SW480 (cell line): ENCODE data around the gene LRRC4C.

Source experiments
- DNase-seq: peaks from one replicate; pipeline ENCODE4 v3.0.0-alpha.2; 2016; ENCODE audit warnings: low spot score

LRRC4C gene

DNA sequence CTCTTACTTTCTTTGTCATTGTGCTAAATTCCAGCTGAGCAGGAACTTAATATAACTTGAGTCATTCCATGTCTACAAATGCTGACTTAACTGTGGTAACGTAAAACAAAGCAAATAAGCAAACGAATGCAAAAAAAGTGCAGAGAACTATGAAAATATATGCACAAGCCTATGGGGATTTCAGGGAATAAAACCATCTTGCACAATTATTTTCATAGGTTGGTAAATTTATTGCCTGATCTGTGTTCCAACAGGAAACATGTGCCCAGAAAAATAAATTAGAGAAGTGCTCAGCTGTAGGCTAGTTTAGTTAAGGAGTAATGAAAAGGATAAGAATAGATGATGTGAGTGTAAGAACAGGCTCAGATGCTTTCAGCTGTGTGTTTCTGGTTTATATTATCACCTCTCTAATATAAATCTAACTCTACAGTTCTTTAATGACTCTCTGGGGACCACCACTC is 1169.3 kb downstream of the LRRC4C start:
- no peak for DNase-seq

GRCh38 chr11:40289370-40289769 is 1170.1 kb downstream of the LRRC4C start:
- no peak for DNase-seq

DNA sequence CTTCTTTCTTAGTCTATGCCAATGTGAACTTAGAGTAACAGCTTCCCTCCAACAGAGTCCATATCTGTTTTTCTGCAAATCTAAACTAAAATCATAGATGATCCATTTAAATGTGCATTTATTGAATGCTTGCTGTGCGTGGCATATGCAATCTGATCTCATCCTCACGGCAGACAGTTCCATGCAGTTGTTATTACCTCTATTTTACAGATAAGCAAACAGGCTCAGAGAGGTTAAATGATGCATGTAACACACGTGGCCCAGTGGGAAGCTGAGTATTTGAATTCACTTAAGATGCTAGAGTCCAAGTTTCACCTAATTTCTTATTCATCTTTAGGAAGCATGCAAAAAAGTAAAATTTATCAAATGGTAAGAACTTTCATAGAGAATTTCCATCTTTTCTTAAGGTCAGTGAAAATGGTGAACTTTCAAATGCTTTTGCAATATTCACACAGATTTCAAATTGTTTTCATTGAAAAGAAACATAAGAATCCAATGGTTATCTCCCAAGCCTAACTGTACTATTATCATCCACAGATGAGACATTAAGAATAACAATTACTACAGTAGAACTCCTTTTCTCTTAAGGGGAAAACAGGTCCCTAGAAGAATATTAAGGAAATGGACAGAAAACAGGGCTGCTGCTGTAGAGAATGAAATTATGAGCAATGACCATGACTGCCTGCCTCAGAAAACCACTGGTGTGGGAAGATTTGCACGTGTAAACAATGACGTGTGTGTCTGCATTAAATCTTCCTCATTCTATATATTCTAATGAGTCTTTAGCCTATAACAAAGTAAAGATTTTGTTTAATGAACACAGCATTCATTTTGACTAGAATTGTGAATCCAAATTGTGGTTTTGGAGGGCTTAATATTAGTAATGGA is 1171.3 kb downstream of the LRRC4C start:
- DNase-seq: no peak

DNA sequence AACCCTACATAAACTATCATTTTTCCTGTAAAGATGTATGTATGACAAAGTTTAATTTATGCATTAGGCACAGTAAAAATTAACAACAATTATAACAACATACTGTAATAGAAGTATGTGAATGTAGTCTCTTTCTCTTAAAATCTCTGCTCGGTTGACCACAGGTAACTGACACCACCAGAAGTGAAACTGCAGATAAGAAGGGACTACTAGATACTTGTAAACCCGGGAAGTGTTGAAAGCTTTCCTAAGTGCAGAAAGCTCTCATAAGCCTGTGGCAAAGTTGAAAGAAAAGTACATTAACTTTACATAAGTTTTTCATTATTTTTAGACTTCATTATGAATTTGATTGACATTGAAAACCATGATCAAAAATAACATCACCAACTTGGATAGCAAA is 1173.3 kb downstream of the LRRC4C start:
- DNase-seq: no peak

DNA sequence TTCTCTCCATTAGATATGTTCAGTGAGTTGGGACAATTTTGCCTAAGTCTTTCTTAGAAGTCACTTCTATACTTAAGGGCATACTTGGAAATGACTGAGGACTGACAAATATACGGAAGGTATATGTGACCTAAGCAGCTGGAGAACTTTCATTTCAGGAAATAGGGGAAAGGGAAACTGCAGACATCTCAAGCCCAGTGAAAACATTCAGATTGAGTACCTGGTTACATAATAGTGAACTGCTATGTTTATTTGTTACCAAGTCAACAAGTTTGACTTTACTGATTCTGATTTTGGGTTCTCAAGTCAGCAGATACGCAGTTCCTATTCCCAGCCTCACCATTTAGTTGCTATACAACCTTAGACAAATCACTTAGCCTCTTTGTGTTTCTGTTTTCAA is 1173.9 kb downstream of the LRRC4C start:
- DNase-seq: no peak

GRCh38 chr11:40281052-40281580 is 1178.3 kb downstream of the LRRC4C start:
- no peak for DNase-seq

DNA sequence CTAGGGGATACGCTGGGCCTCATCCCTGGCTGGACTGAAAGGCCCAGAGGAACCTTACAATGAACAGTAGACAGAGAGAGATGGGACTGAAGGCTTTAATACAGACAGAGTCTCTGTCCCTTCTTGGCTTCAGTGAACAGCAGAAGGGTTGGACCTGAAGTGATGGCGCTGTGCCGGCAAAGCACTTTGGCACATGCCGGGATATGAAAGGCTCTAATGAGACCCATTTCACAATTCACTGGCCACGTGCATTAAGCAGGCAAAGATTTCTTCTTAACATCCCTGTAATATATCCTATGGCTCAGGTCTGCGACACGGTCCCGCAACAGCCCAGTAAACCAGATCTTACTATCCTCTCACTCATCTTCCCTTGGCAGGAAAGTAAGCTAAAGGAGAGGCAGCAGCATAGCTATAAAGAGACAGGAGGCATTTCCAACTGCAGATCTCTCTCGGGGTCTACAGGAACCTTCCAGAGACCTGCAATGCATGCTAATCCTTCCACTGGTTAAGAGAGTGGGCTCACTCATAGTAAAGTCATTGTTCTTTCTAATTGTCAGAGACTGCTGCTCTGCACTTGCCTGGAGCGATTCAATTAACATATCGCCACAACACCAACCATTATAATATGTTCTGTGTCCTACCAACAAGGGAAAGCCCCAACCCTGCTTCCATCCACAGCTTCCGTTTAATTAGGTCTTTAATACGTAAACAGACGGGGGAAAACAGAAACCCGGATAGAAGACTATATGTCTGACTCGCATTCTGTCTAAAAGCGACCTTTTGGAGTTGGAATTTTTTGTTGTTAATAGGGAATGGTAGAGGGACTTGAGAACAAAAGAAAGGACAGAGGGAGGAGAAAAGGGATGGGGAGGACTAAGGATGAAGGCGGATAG is 1179.0 kb downstream of the LRRC4C start:
- DNase-seq: no peak

GRCh38 chr11:40276960-40277359 is 1182.5 kb downstream of the LRRC4C start:
- no peak for DNase-seq

- peak; percentile 32 for DNase-seq
Measured at GRCh38 chr11:40274017-40274416, 1185.4 kb downstream of the LRRC4C start.

GRCh38 chr11:40273192-40273732 is 1186.2 kb downstream of the LRRC4C start:
- DNase-seq: no peak

DNA sequence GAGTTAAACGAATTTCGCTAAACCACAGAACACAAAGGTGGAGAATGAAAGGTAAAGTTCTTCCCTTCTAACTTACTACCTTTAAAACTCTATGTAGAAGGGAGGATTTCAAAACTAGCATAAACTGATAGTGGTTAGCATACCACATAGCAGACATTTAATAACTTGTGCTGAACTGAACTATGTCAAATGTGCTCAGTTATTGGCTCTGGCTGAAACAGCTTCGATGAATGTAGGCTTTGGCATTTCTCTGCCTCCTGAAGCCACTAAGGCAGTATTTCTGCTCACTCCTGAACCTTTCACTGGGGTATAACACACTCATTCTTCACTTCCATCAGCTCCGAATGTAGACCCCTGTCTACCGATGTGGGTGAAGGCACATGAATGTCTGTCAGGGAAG is 1188.1 kb downstream of the LRRC4C start:
- DNase-seq: no peak

GRCh38 chr11:40269865-40270264 is 1189.6 kb downstream of the LRRC4C start:
- DNase-seq: no peak

- DNase-seq: no peak
Measured at GRCh38 chr11:40268551-40268950, 1190.9 kb downstream of the LRRC4C start.

GRCh38 chr11:40255457-40255856 is 1204.0 kb downstream of the LRRC4C start:
- no peak for DNase-seq

GRCh38 chr11:40253166-40253565 is 1206.3 kb downstream of the LRRC4C start:
- no peak for DNase-seq

- DNase-seq: no peak
Measured at GRCh38 chr11:40252236-40252635, 1207.2 kb downstream of the LRRC4C start.

DNA sequence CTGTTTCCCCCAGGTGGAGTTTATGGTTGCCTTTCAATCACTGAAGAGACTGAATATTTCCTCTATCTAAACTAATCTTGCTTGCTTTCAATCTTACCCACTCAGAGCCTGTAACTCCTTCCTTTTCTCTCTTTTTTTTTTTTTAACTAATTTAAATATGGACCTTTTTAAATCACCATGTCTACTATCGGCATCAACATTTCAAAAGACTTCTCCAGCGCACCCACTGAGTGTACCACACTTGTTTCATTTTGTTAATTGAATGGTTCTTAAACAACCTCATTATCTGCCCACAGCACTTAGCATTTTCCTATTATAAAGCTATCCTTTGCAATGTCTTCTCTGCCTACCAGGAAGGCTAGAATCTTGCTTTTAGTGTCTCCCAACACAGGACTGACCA is 1212.5 kb downstream of the LRRC4C start:
- no peak for DNase-seq

DNA sequence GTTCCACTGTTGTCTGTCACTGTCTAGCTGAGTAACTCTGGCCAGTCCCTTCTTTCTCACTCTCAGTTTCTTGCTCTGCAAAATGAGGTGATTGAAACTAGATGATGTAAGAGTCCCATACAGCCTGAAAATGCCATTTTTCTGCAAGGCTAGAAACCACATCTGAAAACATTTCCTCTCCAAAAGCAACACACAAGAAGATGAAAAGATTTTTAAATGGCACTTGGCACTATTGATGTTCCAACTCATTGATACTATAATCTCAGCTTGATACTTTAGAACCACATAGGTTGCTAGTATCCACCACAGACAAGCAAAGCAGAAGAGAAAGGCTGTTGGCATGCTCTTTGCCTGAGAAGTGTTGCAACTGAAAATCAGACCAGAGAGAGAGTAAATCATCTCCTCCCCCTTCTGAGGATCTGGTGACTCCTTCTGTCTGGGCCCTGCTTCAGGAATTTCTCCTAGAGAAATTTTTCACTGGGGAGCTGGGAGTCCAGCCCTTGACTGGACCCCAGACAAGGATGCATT is 1217.9 kb downstream of the LRRC4C start:
- peak; percentile 11 for DNase-seq

DNA sequence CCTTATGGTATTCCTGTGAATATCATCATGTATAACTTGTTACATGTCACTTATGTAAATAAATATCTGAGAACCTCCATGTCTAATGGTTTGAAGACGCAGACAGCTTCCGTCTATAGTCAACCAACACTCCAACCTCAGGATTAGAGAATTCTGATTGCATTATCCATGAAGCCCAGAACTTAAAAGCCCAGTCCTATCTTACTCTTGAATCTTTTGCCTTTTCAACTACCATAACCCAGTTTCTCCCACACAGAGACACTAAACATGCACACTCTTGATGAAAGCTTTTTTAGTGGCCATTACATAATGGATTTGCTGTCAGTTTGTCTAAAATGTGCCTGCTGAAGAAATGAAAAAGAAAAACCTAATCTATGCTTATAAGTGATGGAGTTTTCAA is 1219.2 kb downstream of the LRRC4C start:
- no peak for DNase-seq

DNA sequence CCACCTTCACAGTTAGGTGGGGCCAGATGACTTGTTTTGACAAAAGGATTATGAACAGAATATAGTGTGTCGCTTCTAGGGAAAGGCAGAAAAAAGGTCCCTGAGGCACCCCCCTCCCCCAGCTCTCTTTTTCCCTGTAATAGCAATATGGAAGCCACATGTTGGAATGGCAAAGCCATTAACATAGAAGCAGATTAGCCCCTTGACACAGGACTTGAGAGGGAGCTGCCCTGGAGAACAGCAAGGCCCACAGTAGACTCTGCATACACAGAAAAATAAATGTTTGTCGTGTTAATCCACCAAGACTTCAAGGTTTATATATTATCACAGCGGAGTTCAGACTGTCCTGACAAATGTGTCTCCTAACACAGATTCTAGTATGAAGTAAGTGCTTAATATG is 1222.9 kb downstream of the LRRC4C start:
- no peak for DNase-seq

GRCh38 chr11:40235841-40236240 is 1223.6 kb downstream of the LRRC4C start:
- DNase-seq: no peak

- DNase-seq: no peak
Measured at GRCh38 chr11:40230821-40231220, 1228.6 kb downstream of the LRRC4C start.
